Activated CD4-positive, alpha-beta T cell treated with anti-CD3 and anti-CD28 coated beads for 36 hours (primary cell): ENCODE measurements around the gene PRKAG2. TPM values are rescaled to one million over a fixed set of nuclear protein-coding genes. Genes with fewer than 3 reads are reported as not detected.

Experiments used
- ATAC-seq: fragments of 200-7000 bp; cut with Tn5 transposase; one replicate; pipeline ENCODE4 v1.10.0; 2021; ENCODE audit warnings: mild to moderate bottlenecking, moderate library complexity
- CTCF ChIA-PET: fragments of 350-600 bp; sonication (Branson Sonifier 250); formaldehyde crosslinking; loops from one replicate; lab custom pipeline; 2021; ENCODE audit warnings: antibody characterized with exemption; lab: Charles Lee
- POLR2A ChIA-PET: fragments of 350-600 bp; sonication (Branson Sonifier 250); formaldehyde crosslinking; loops from one replicate; lab custom pipeline; 2021; ENCODE audit warnings: antibody characterized with exemption, inconsistent platforms; lab: Charles Lee
- DNase-seq: peaks from one replicate; pipeline ENCODE4 v3.0.0-alpha.2; 2020
- H3K27ac Mint-ChIP-seq: one replicate; pipeline ENCODE4 v1.8.0; 2021; ENCODE audit warnings: mixed read lengths
- H3K27me3 Mint-ChIP-seq: one replicate; pipeline ENCODE4 v1.8.0; 2021; ENCODE audit warnings: mixed read lengths
- H3K36me3 Mint-ChIP-seq: one replicate; pipeline ENCODE4 v1.8.0; 2021; ENCODE audit warnings: low read depth, mixed read lengths
- H3K4me1 Mint-ChIP-seq: one replicate; pipeline ENCODE4 v1.8.0; 2021; ENCODE audit warnings: mixed read lengths
- H3K4me3 Mint-ChIP-seq: one replicate; pipeline ENCODE4 v1.8.0; 2021; ENCODE audit warnings: mild to moderate bottlenecking, moderate library complexity, mixed read lengths
- H3K9me3 Mint-ChIP-seq: one replicate; pipeline ENCODE4 v1.8.0; 2021; ENCODE audit warnings: low read depth, mixed read lengths
- intact Hi-C, 2 experiments: fragments of 100-400 bp; cut with DNase I in 1 of 2; cut with micrococcal nuclease in 1 of 2; formaldehyde crosslinking; loops; one replicate each; pipeline versions ENCODE4 v1.14.2 to v1.15.1; 2022 to 2024; cut with DNase I, micrococcal nuclease
- total RNA-seq, 2 experiments: library from RNA; stranded (reverse); gene quantifications; one replicate each; pipeline ENCODE4 v1.2.3, GENCODE V29; 2021

Gene PRKAG2
- total RNA-seq, 2 experiments from 2014 or later = 19.6 to 21.5 TPM

GRCh38 chr7:151891182-151891581 lies 14.3 kb upstream of the PRKAG2 start:
- no peak for DNase-seq
- POLR2A ChIA-PET = no interaction called here

GRCh38 chr7:151890355-151891004 lies 13.6 kb upstream of the PRKAG2 start:
- ATAC-seq = no peak
- H3K27me3 Mint-ChIP-seq = peaks cover 8% of the 10 kb centered on the region
- no peaks in the 10 kb centered on the region for H3K9me3 Mint-ChIP-seq
- POLR2A ChIA-PET = no interaction called here
- CTCF ChIA-PET = no interaction called here
- intact Hi-C loops = no loop called here
- H3K4me3 Mint-ChIP-seq = no peak overlapping the region
- no peak for DNase-seq
- H3K36me3 Mint-ChIP-seq = no peaks in the 10 kb centered on the region
- H3K27ac Mint-ChIP-seq = no peak overlapping the region
- H3K4me1 Mint-ChIP-seq = no peaks in the 10 kb centered on the region

More at GRCh38 chr7:151891182-151891581, 14.3 kb upstream of the PRKAG2 start:
- Mint-ChIP-seq H3K4me3 (no peak overlapping the region), H3K9me3 (no peaks in the 10 kb centered on the region), H3K27me3 (peaks cover 3% of the 10 kb centered on the region), H3K36me3 (no peaks in the 10 kb centered on the region), H3K4me1 (no peaks in the 10 kb centered on the region), H3K27ac (no peak overlapping the region)
- intact Hi-C loops = no loop called here
- no peak for ATAC-seq
- CTCF ChIA-PET = no interaction called here

GRCh38 chr7:151889406-151890354 lies 12.8 kb upstream of the PRKAG2 start:
- Mint-ChIP-seq H3K4me3 (no peak overlapping the region), H3K9me3 (no peaks in the 10 kb centered on the region), H3K27ac (no peak overlapping the region), H3K36me3 (no peaks in the 10 kb centered on the region), H3K27me3 (peaks cover 12% of the 10 kb centered on the region), H3K4me1 (no peaks in the 10 kb centered on the region)
- CTCF ChIA-PET = interaction anchor here (0.6 kb wide), 1 partner anchor 225 kb away, joined by 4 read pairs; no protein-coding TSS in a partner anchor
- intact Hi-C loops = no loop called here
- ATAC-seq (no peak), DNase-seq (no peak)
- POLR2A ChIA-PET = no interaction called here

GRCh38 chr7:151888079-151889067 lies 11.5 kb upstream of the PRKAG2 start:
- no peak for DNase-seq
- no peak overlapping the region for H3K4me3 Mint-ChIP-seq
- H3K36me3 Mint-ChIP-seq = no peaks in the 10 kb centered on the region

GRCh38 chr7:151886783-151887182 lies 9.9 kb upstream of the PRKAG2 start:
- CTCF ChIA-PET = no interaction called here
- peaks cover 12% of the 10 kb centered on the region for H3K27me3 Mint-ChIP-seq

More at GRCh38 chr7:151888079-151889067, 11.5 kb upstream of the PRKAG2 start:
- H3K27ac Mint-ChIP-seq = no peak overlapping the region
- ChIA-PET POLR2A (interaction anchor here (0.6 kb wide), 1 partner anchor 837 kb away, joined by 6 read pairs; no protein-coding TSS in a partner anchor), CTCF (interaction anchor here (0.5 kb wide), 1 partner anchor 17 kb away, joined by 3 read pairs; no protein-coding TSS in a partner anchor)
- peaks cover 12% of the 10 kb centered on the region for H3K27me3 Mint-ChIP-seq
- no peak for ATAC-seq
- no peaks in the 10 kb centered on the region for H3K4me1 Mint-ChIP-seq
- intact Hi-C loops = no loop called here
- H3K9me3 Mint-ChIP-seq = no peaks in the 10 kb centered on the region

GRCh38 chr7:151885202-151885580 lies 8.3 kb upstream of the PRKAG2 start:
- ChIA-PET POLR2A (no interaction called here), CTCF (no interaction called here)
- intact Hi-C loops = no loop called here

More at GRCh38 chr7:151886783-151887182, 9.9 kb upstream of the PRKAG2 start:
- ATAC-seq (no peak), DNase-seq (no peak)
- no peaks in the 10 kb centered on the region for H3K9me3 Mint-ChIP-seq
- H3K27ac Mint-ChIP-seq = no peak overlapping the region
- H3K4me3 Mint-ChIP-seq = no peak overlapping the region
- POLR2A ChIA-PET = no interaction called here
- intact Hi-C loops = no loop called here
- no peaks in the 10 kb centered on the region for H3K4me1 Mint-ChIP-seq
- H3K36me3 Mint-ChIP-seq = no peaks in the 10 kb centered on the region

GRCh38 chr7:151884312-151885201 lies 7.6 kb upstream of the PRKAG2 start:
- ChIA-PET POLR2A (no interaction called here), CTCF (interaction anchor here (0.7 kb wide), 1 partner anchor 80 kb away, joined by 3 read pairs; no protein-coding TSS in a partner anchor)
- H3K36me3 Mint-ChIP-seq = no peaks in the 10 kb centered on the region
- no peak for ATAC-seq
- no peak overlapping the region for H3K27ac Mint-ChIP-seq
- peaks cover 4% of the 10 kb centered on the region for H3K4me1 Mint-ChIP-seq
- peaks cover 9% of the 10 kb centered on the region for H3K27me3 Mint-ChIP-seq
- intact Hi-C loops = no loop called here
- no peaks in the 10 kb centered on the region for H3K9me3 Mint-ChIP-seq
- no peak overlapping the region for H3K4me3 Mint-ChIP-seq
- DNase-seq = no peak

More at GRCh38 chr7:151885202-151885580, 8.3 kb upstream of the PRKAG2 start:
- ATAC-seq (no peak), DNase-seq (no peak)
- Mint-ChIP-seq H3K4me3 (no peak overlapping the region), H3K4me1 (peaks cover 2% of the 10 kb centered on the region), H3K9me3 (no peaks in the 10 kb centered on the region), H3K27me3 (peaks cover 9% of the 10 kb centered on the region), H3K36me3 (no peaks in the 10 kb centered on the region), H3K27ac (no peak overlapping the region)

GRCh38 chr7:151883857-151884256 lies 6.9 kb upstream of the PRKAG2 start:
- ChIA-PET CTCF (interaction anchor here (0.7 kb wide), 1 partner anchor 81 kb away, joined by 3 read pairs; no protein-coding TSS in a partner anchor), POLR2A (no interaction called here)
- no peak for DNase-seq
- peaks cover 4% of the 10 kb centered on the region for H3K4me1 Mint-ChIP-seq
- H3K27ac Mint-ChIP-seq = no peak overlapping the region
- peaks cover 9% of the 10 kb centered on the region for H3K27me3 Mint-ChIP-seq
- no peak for ATAC-seq
- no peaks in the 10 kb centered on the region for H3K9me3 Mint-ChIP-seq
- no peaks in the 10 kb centered on the region for H3K36me3 Mint-ChIP-seq
- intact Hi-C loops = no loop called here
- H3K4me3 Mint-ChIP-seq = no peak overlapping the region

GRCh38 chr7:151882734-151883133 lies 5.8 kb upstream of the PRKAG2 start:
- H3K36me3 Mint-ChIP-seq = no peaks in the 10 kb centered on the region
- ATAC-seq = no peak
- peaks cover 4% of the 10 kb centered on the region for H3K4me1 Mint-ChIP-seq
- no peak overlapping the region for H3K4me3 Mint-ChIP-seq
- H3K9me3 Mint-ChIP-seq = no peaks in the 10 kb centered on the region
- no peak overlapping the region for H3K27ac Mint-ChIP-seq
- no peak for DNase-seq
- ChIA-PET CTCF (interaction anchor here (0.9 kb wide), 1 partner anchor 22 kb away, joined by 3 read pairs; no protein-coding TSS in a partner anchor), POLR2A (no interaction called here)
- peaks cover 9% of the 10 kb centered on the region for H3K27me3 Mint-ChIP-seq
- intact Hi-C loops = no loop called here

- Mint-ChIP-seq H3K36me3 (no peaks in the 10 kb centered on the region), H3K27me3 (peaks cover 5% of the 10 kb centered on the region), H3K27ac (no peak overlapping the region), H3K4me1 (peaks cover 4% of the 10 kb centered on the region), H3K4me3 (no peak overlapping the region), H3K9me3 (no peaks in the 10 kb centered on the region)
- POLR2A ChIA-PET = no interaction called here
- DNase-seq = no peak
- CTCF ChIA-PET = interaction anchor here (0.8 kb wide), 1 partner anchor 41 kb away, joined by 5 read pairs; no protein-coding TSS in a partner anchor
- intact Hi-C loops = no loop called here
- no peak for ATAC-seq
Observed at GRCh38 chr7:151880688-151881087, 3.8 kb upstream of the PRKAG2 start.
